Measurements from ENCODE around the gene MC4R.

DNA sequence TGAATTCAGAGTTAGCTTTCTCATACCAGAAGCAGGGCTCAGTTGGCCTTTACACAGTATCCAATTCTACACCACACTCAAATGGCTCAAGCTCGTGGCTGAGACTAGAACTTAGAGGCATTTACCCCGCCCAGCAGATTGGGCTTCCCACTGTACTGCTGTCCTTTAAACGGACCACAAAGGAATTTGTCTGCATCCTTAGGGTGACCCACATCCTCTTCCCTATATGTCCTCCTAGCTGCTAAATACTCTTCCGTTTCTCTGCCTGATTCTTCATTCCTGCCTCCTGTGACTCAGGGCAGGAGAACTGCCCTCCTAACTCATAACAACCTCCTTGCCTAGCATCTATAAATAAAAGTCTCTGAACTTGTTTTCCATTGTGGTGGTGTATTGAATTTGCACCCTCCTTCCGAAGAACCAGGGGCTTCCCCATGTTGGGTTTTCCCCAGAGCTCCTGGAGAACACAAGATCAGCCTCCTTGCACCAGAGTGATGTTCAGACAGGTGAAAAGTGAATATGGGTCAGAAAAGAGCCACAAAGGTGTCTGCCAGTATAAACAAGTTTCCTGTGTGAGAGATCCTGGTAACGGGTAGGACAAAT is 32.0 kb upstream of the MC4R start:
- TF ChIP-seq, protein P1, sequence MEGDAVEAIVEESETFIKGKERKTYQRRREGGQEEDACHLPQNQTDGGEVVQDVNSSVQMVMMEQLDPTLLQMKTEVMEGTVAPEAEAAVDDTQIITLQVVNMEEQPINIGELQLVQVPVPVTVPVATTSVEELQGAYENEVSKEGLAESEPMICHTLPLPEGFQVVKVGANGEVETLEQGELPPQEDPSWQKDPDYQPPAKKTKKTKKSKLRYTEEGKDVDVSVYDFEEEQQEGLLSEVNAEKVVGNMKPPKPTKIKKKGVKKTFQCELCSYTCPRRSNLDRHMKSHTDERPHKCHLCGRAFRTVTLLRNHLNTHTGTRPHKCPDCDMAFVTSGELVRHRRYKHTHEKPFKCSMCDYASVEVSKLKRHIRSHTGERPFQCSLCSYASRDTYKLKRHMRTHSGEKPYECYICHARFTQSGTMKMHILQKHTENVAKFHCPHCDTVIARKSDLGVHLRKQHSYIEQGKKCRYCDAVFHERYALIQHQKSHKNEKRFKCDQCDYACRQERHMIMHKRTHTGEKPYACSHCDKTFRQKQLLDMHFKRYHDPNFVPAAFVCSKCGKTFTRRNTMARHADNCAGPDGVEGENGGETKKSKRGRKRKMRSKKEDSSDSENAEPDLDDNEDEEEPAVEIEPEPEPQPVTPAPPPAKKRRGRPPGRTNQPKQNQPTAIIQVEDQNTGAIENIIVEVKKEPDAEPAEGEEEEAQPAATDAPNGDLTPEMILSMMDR (conservative IDR thresholded peaks at IDR 0.05 in 1 of 2, IDR thresholded peaks at IDR 0.05 in 1 of 2; ENCODE audit: low read depth in 1 of 2, low read length in 2 of 2), result no peak
- TF ChIP-seq EZH2 (IDR thresholded peaks at IDR 0.05; ENCODE audit: low read length, missing control alignments), result no peak

Measured in fibroblast of lung (primary cell).